Measurements from ENCODE around the gene CHST3. TPM values are rescaled to one million over a fixed set of nuclear protein-coding genes. Genes with fewer than 3 reads are reported as not detected.
"Not testable (repeated sequence)": the region's sequence is repeated elsewhere in the genome, so short reads cannot be mapped to it uniquely, and the experiment has no call there.

Gene CHST3
- not detected for total RNA-seq

GRCh38 chr10:71964098-71964742 lies at the start of gene CHST3:
Gene CHST3, plus strand, starts transcription at chr10:71964395. Its CDS starts 41,448 bp downstream, at chr10:72005843.
- no peak for DNase-seq

DNA sequence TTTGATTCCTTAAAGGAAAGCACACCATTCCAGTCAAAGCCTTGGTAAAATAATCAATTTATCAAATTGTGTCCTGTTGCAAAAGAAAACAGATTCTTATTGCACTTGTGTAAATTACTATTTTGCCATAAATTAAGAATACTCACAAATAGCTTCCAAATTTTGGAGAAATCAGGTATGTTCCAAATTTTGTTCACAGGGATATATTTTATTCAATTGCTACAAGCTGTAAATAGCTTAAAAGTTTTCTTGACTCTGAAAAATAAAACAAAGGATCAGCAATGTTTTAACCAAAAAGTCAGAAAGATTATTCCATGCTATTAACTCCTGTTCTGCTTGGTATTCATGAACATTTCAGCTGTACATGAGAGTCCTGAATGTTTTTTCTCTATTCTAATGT lies 47.4 kb upstream of the CHST3 start:
- DNase-seq, result no peak

GRCh38 chr10:71918992-71919391 lies 45.2 kb upstream of the CHST3 start:
- no peak for DNase-seq

DNA sequence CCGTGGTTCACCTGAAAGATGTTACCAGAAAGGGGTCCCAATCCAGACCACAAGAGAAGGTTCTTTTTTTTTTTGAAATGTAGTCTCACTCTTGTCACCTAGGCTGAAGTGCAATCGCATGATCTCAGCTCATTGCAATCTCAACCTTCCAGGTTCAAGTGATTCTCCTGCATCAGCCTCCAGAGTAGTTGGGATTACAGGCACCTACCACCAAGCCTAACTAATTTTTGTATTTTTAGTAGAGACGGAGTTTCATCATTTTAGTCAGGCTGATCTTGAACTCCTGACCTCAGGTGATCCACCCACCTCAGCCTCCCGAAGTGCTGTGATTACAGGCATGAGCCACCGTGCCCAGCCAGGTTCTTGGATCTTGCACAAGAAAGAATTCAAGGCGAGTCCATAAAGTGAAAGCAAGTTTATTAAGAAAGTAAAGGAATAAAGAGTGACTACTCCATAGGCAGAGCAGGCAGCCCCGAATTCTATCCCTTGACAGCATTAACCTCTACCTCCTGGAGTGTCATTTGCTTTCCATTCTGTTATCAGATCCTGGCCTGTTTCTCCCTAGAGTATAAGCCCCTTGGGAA lies 44.1 kb upstream of the CHST3 start:
- not testable (repeated sequence) for DNase-seq

DNA sequence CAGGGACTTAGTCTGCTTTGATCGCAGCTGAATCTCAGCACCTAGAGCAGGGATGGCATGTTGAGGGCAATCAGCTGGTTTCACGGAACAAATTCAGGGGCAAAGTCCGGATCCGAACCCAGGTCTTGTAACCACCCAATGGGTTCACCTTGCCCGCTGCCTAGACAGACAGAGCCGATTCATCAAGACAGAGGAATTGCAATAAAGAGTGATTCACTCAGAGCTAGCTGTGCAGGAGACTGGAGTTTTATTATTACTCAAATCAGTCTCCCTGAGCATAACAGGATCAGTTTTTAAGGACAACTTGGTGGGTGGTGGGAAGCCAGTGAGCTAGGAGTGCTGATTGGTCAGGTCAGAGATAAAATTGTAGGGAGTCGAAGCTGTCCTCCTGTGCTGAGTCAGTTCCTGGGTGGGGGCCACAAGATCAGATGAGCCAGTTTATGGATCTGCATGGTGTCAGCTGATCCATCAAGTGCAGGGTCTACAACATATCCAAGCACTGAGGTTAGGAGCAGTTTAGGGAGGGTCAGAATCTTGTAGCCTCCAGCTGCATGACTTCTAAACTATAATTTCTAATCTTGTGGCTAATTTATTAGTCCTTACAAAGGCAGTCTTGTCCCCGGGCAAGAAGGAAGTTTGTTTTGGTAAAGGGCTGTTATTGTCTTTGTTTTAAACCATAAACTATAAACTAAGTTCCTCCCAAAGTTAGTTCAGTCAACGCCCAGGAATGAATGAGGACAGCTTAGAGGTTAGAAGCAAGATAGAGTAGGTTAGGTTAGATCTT lies 43.5 kb upstream of the CHST3 start:
- DNase-seq, result no peak

DNA sequence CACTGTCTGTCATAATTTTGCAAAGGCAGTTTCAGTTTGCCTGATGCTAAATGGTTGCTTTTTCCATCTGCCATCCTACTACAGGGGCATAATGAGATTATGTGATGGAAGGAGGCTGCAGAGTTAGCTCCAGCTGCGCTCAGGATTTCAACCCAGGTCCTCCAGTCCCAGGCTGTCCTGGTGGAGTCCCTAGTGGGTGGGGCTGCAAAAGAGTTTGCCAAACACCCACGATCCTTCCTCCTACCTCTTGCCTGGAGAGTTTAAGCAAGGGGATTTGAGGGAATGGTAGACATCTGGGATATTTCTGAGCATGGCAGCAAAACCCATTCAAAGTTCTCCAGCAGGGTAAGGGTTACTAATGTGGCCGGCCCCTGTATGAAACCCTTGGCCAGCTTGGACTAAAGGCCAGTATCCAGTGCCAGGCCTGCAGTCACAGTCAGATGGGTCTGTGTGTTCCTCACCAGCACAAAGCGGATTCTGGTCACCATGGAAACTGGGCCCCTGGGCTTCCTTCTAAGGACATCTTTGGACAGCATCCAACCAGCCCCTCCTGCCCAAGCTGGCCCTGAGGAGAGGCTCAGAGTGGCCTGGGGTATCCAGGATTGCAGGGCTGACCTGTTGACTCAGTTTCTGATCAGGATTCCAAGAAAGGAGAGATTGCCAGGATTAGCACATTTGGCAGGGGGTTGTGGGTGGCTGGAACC lies 42.7 kb upstream of the CHST3 start:
- no peak for DNase-seq

DNA sequence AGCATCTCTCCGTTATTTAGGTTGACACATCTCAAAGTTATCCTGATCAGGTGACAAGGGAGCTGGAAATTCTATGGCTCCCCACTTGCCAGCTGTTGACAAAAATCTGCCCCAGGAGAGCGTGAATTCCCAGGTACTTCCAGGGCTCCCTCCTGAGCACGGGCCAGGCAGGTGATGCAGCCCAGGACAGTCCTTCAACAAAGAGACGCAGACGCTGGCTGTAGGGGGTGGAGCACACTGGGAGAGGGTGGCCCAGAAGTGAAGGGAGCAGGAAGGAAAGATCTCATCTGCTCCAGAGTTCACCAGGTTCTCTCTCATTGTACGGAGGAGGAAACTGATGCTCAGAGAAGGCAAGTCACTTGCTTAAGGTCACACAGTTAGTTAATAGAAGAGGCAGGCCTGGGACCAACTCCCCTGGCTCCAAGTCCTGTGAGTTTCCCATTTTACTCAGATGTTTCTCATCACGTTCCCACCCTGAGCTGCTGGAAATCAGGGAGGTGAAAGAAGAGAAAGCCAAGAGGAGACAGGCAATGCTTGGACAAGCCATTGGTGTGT lies 41.0 kb upstream of the CHST3 start:
- DNase-seq, result no peak

GRCh38 chr10:71924771-71925170 lies 39.4 kb upstream of the CHST3 start:
- no peak for DNase-seq

DNA sequence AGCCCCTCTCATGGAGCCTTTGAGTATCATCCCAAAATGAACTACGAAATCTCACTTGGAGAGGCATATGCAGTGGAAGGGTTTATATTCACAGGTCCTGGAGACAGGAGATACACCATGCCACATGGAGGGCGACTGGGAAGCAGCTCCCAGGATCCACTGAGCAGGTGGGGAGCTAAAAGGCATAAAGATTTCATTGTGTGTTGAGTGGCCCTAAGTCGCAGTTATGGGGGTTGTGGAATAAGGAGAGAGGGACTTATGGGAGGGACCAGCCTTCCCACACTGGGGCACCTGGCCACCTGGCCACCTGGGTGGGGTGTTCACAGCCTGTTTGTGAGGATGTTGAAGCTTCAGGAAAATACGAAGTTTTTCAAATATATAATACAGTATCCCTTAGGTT lies 37.0 kb upstream of the CHST3 start:
- no peak for DNase-seq

- no peak for DNase-seq
Observed at GRCh38 chr10:71927776-71928592, 36.2 kb upstream of the CHST3 start.

- no peak for DNase-seq
Observed at GRCh38 chr10:71931295-71931694, 32.9 kb upstream of the CHST3 start.

- no peak for DNase-seq
Observed at GRCh38 chr10:71933651-71934050, 30.5 kb upstream of the CHST3 start.

- DNase-seq, result no peak
Observed at GRCh38 chr10:71938211-71938610, 26.0 kb upstream of the CHST3 start.

DNA sequence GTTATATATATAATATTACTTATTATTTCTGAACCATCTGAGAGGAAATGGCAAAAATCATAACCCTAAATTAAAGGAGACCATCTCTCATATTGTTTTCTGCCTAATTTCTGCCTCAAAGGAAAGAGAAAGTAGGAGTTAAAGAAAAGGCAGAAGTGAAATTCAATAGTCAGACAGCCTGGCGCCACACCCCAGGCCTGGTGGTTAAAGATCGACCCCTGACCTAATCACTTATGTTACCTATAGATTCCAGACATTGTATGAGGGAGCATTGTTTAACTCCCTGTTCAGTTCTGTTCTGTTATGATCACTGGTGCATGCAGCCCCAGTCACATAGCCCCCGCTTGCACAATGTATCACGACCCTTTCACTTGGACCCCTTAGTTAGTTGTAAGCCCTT lies 24.9 kb upstream of the CHST3 start:
- no peak for DNase-seq

GRCh38 chr10:71939861-71940474 lies 24.2 kb upstream of the CHST3 start:
- no peak for DNase-seq

- no peak for DNase-seq
Observed at GRCh38 chr10:71940752-71941151, 23.4 kb upstream of the CHST3 start.

DNA sequence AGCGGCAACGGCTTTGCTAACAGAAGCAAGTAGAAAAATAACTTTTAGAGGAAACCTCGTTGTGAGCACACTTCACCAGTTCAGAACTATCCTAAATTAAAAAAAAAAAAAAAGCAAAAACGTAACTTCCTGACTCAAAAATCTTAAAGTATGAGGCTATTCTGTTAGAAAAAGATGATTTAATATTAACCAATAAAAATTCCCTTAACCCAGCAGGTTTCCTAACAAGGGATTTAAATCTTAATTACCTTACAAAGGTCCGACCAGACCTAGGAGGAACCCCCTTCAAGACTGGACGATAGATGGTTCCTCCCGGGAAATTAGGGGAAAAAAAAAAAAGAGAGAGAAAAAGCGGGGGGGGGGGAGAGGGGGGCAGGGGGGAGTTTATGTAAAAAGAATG lies 22.9 kb upstream of the CHST3 start:
- DNase-seq, result no peak

DNA sequence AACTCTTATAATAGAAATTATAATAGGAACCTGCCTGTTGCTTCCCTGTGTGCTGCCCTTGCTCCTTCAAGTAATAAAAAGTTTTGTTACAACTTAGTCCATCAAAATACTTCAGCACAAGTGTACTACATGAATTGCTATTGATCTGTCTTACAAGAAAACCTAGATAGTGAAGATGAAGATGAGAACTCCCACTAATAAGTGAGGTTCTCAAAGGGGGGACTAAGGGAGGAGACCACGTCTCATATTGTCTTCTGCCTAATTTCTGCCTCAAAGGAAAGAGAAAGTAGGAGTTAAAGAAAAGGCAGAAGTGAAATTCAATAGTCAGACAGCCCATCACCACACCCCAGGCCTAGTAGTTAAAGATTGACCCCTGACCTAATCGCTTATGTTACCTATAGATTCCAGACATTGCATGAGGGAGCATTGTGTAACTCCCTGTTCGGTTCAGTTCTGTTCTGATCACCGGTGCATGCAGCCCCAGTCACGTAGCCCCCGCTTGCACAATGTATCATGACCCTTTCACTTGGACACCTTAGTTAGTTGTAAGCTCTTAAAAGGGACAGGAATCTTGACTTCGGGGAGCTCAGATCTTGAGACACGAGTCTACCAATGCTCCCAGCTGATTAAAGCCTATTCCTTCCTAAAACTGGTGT lies 18.2 kb upstream of the CHST3 start:
- DNase-seq, result no peak

- DNase-seq, result no peak
Observed at GRCh38 chr10:71946700-71947099, 17.5 kb upstream of the CHST3 start.

DNA sequence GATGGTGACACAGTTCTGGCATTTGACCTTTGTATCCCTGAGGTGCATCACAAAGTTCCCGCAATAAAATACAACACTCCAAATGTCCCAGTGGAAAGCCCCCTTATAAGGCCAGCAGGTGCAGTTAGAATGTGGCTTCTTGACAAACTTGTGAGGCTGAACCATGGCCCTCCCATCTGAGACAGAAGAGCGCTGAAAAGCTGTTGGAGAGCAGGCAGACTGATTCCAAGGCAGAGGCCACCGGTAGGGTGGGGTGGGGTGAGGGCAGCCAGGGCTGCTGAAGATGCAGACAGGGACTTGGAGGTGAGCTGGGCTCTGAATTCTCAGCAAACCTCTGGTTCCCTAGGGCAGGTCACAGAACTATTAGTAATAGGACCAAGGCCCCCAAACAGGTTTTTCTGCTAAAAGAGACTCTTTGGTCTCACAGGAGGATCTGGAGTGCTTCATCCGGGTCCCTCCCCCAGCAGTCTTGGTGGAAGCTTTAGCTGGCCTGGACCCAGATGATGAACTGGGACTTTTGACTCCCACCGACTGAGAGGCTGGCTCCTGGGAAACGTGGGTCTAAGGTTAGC lies 15.6 kb upstream of the CHST3 start:
- no peak for DNase-seq

DNA sequence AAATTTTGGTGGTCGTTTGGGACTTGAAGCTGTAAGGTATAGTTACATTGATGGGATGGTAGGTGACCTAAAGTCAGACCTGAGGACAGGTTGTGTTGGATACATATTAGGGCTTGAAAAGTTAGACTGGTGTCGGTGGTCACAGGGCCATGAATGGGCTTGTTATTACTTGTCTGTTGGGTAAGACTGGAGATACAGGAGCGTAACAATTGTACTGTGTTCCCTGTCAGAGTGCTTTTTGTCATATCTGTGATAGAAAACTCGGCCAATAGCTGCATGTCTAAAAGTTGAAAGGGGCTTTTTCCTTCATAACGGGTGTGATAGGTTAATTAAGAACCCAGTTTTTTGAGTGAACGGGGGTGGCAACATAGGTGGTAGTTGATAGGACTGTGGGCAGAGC lies 13.5 kb upstream of the CHST3 start:
- no peak for DNase-seq
